Hepatocyte (in vitro differentiated cells): Measurements from ENCODE around the gene LYPD8. TPM values are rescaled to one million over a fixed set of nuclear protein-coding genes. Genes with fewer than 3 reads are reported as not detected.

Source experiments
- DNase-seq: peaks from one replicate; pipeline ENCODE4 v3.0.0-alpha.2; 2016; ENCODE audit warnings: low spot score
- H2AFZ ChIP-seq: fragments of 200-600 bp; sonication (generic); 2 replicates; pipeline ENCODE4 v1.6.0; 2016; ENCODE audit warnings: antibody characterized with exemption, mild to moderate bottlenecking
- H3K27ac ChIP-seq: fragments of 200-600 bp; sonication (generic); 2 replicates; pipeline ENCODE4 v1.5.1; 2016; ENCODE audit warnings: mild to moderate bottlenecking
- H3K27me3 ChIP-seq: fragments of 200-600 bp; sonication (generic); 2 replicates; pipeline ENCODE4 v1.6.1; 2016
- H3K36me3 ChIP-seq: fragments of 200-600 bp; sonication (generic); replicated peaks from 2 replicates; pipeline ENCODE4 v1.5.1; 2016; ENCODE audit warnings: low read depth; ENCODE audit not compliant: insufficient read depth
- H3K4me1 ChIP-seq: fragments of 200-600 bp; sonication (generic); 2 replicates; pipeline ENCODE4 v1.5.1; 2016; ENCODE audit warnings: mild to moderate bottlenecking, moderate library complexity; ENCODE audit not compliant: insufficient read depth
- H3K4me2 ChIP-seq: fragments of 200-600 bp; sonication (generic); 2 replicates; pipeline ENCODE4 v1.6.0; 2016
- H3K4me3 ChIP-seq: fragments of 200-600 bp; sonication (generic); 2 replicates; pipeline ENCODE4 v1.5.1; 2016; ENCODE audit warnings: mild to moderate bottlenecking
- H3K79me2 ChIP-seq: fragments of 200-600 bp; sonication (generic); 2 replicates; pipeline ENCODE4 v1.6.0; 2017; ENCODE audit warnings: mild to moderate bottlenecking
- H3K9me2 ChIP-seq: fragments of 200-600 bp; sonication (generic); replicated peaks from 2 replicates; pipeline ENCODE4 v1.6.0; 2017; ENCODE audit warnings: mild to moderate bottlenecking; ENCODE audit not compliant: insufficient read depth
- H3K9me3 ChIP-seq: fragments of 200-600 bp; sonication (generic); 2 replicates; pipeline ENCODE4 v1.5.1; 2016; ENCODE audit warnings: low read depth, mild to moderate bottlenecking
- H4K20me1 ChIP-seq: fragments of 200-600 bp; sonication (generic); 2 replicates; pipeline ENCODE4 v1.6.0; 2016; ENCODE audit warnings: mild to moderate bottlenecking; ENCODE audit not compliant: insufficient read depth, poor library complexity, severe bottlenecking
- CTCF ChIP-seq: fragments of 200-600 bp; sonication (generic); IDR thresholded peaks from 2 replicates; pipeline ENCODE4 v1.5.1; 2016; ENCODE audit warnings: antibody characterized with exemption, mild to moderate bottlenecking; ENCODE audit not compliant: poor library complexity
- EZH2 ChIP-seq: fragments of 200-600 bp; sonication (generic); IDR thresholded peaks from 2 replicates; pipeline ENCODE4 v1.6.1; 2016; ENCODE audit warnings: antibody characterized with exemption, mild to moderate bottlenecking, borderline replicate concordance
- EZH2phosphoT487 ChIP-seq: fragments of 200-600 bp; sonication (generic); IDR thresholded peaks from one replicate; pipeline ENCODE4 v1.6.1; 2018; ENCODE audit warnings: antibody characterized with exemption, mild to moderate bottlenecking, low read depth, moderate library complexity; ENCODE audit not compliant: unreplicated experiment, severe bottlenecking
- WGBS: methylation state at CpG from one replicate; pipeline ENCODE4 v1.1.6; 2016; ENCODE audit warnings: low lambda C conversion rate; ENCODE audit errors: missing lambda C conversion rate; 5-methylcytosine and 5-hydroxymethylcytosine counted together
- polyA plus RNA-seq: library from polyadenylated mRNA; unstranded; fragments of >200 nt; fragmentation: Nextera tagmentation; extraction: Ambion mirVana; gene quantifications from 2 replicates; pipeline ENCODE4 v1.2.1, GENCODE V29; 2016
- total RNA-seq: library from RNA; depleted of rRNA; stranded (reverse); fragments of >200 nt; gene quantifications from 2 replicates; pipeline ENCODE4 v1.2.3, GENCODE V29; 2014

Gene LYPD8
- total and polyA plus RNA-seq, 2 experiments from 2014 or later = not detected

- no peaks in the 10 kb centered on the region for H3K27me3 ChIP-seq
- no peak overlapping the region for H3K4me3 ChIP-seq
- H3K4me1 ChIP-seq = no peaks in the 10 kb centered on the region
- H3K79me2 ChIP-seq = no peaks in the 10 kb centered on the region
- H3K9me2 ChIP-seq = no peaks in the 10 kb centered on the region
- H3K4me2 ChIP-seq = no peak overlapping the region
- no peak for DNase-seq
- H2AFZ ChIP-seq = no peak overlapping the region
- H4K20me1 ChIP-seq = no peaks in the 10 kb centered on the region
- H3K9me3 ChIP-seq = no peaks in the 10 kb centered on the region
- 38% methylated on average over 1 of the region's 1 CpG for WGBS
- TF ChIP-seq CTCF (no peak), EZH2 (no peak)
- H3K36me3 ChIP-seq = no peaks in the 10 kb centered on the region
- no peak overlapping the region for H3K27ac ChIP-seq
These were observed 56.5 kb downstream of the LYPD8 start for GRCh38 chr1:248699099-248699498.

GRCh38 chr1:248697907-248698306, 57.7 kb downstream of the LYPD8 start:
- H3K36me3 ChIP-seq = no peaks in the 10 kb centered on the region
- H3K4me1 ChIP-seq = no peaks in the 10 kb centered on the region
- no peaks in the 10 kb centered on the region for H3K27me3 ChIP-seq
- H3K27ac ChIP-seq = no peak overlapping the region
- no peak overlapping the region for H3K4me2 ChIP-seq
- H2AFZ ChIP-seq = no peak overlapping the region
- TF ChIP-seq EZH2phosphoT487 (no peak), CTCF (no peak), EZH2 (no peak)
- no peak overlapping the region for H3K4me3 ChIP-seq
- WGBS = 74% methylated on average over 6 of the region's 6 CpGs
- no peaks in the 10 kb centered on the region for H3K9me3 ChIP-seq
- H3K9me2 ChIP-seq = no peaks in the 10 kb centered on the region
- no peaks in the 10 kb centered on the region for H3K79me2 ChIP-seq
- no peaks in the 10 kb centered on the region for H4K20me1 ChIP-seq
- DNase-seq = no peak

- no peak for DNase-seq
- H3K36me3 ChIP-seq = no peaks in the 10 kb centered on the region
- H3K9me3 ChIP-seq = no peaks in the 10 kb centered on the region
- no peak overlapping the region for H3K4me3 ChIP-seq
- 62% methylated on average over 3 of the region's 3 CpGs for WGBS
- no peak overlapping the region for H2AFZ ChIP-seq
- H4K20me1 ChIP-seq = no peaks in the 10 kb centered on the region
- H3K79me2 ChIP-seq = no peaks in the 10 kb centered on the region
- H3K4me1 ChIP-seq = no peaks in the 10 kb centered on the region
- no peak overlapping the region for H3K4me2 ChIP-seq
- no peaks in the 10 kb centered on the region for H3K9me2 ChIP-seq
- H3K27ac ChIP-seq = no peak overlapping the region
- H3K27me3 ChIP-seq = no peaks in the 10 kb centered on the region
- TF ChIP-seq EZH2 (no peak), EZH2phosphoT487 (no peak)
These were observed 58.8 kb downstream of the LYPD8 start for GRCh38 chr1:248696774-248697173.

GRCh38 chr1:248696261-248696660, 59.3 kb downstream of the LYPD8 start:
- Histone ChIP-seq H3K27me3 (no peaks in the 10 kb centered on the region), H3K9me2 (no peaks in the 10 kb centered on the region), H3K36me3 (no peaks in the 10 kb centered on the region), H3K4me2 (no peak overlapping the region), H3K79me2 (no peaks in the 10 kb centered on the region), H2AFZ (no peak overlapping the region), H3K27ac (no peak overlapping the region), H3K4me1 (no peaks in the 10 kb centered on the region), H3K9me3 (no peaks in the 10 kb centered on the region), H4K20me1 (no peaks in the 10 kb centered on the region), H3K4me3 (no peak overlapping the region)
- DNase-seq = no peak
- 42% methylated on average over 3 of the region's 3 CpGs for WGBS
- TF ChIP-seq EZH2phosphoT487 = no peak
- TF ChIP-seq CTCF = no peak
- no peak for TF ChIP-seq EZH2
